CD4-positive, CD25-positive, alpha-beta regulatory T cell (primary cell): ENCODE measurements around the gene AGMO. TPM values are rescaled to one million over a fixed set of nuclear protein-coding genes. Genes with fewer than 3 reads are reported as not detected.

Experiments
- ATAC-seq, 2 donors: fragments of 150-1000 bp; cut with Tn5 transposase; one replicate each; pipeline ENCODE4 v1.10.0; 2021; ENCODE audit warnings: low read depth in 2 of 2, moderate number of reproducible peaks in 2 of 2, moderate library complexity in 1 of 2
- DNase-seq, 3 donors: peaks; one replicate each; pipeline versions ENCODE4 v3.0.0 to v3.0.0-alpha.2; 2012 to 2022; ENCODE audit warnings: mixed read lengths in 1 of 3
- H3K27ac ChIP-seq: one replicate; pipeline ENCODE4 v1.7.0; 2013; ENCODE audit warnings: mild to moderate bottlenecking, low read length; ENCODE audit not compliant: insufficient read depth, poor library complexity, severe bottlenecking
- H3K27me3 ChIP-seq: one replicate; pipeline ENCODE4 v1.7.0; 2013; ENCODE audit warnings: low read length; ENCODE audit not compliant: control insufficient read depth, insufficient read depth
- H3K36me3 ChIP-seq: one replicate; pipeline ENCODE4 v1.7.0; 2013; ENCODE audit warnings: mild to moderate bottlenecking, low read length, moderate library complexity; ENCODE audit not compliant: control insufficient read depth, insufficient read depth
- H3K4me1 ChIP-seq: 2 replicates; pipeline ENCODE4 v1.7.0; 2013; ENCODE audit warnings: mild to moderate bottlenecking, low read length; ENCODE audit not compliant: insufficient read depth, control insufficient read depth, poor library complexity, severe bottlenecking
- H3K4me3 ChIP-seq: one replicate; pipeline ENCODE4 v1.7.0; 2013; ENCODE audit warnings: low read depth, mild to moderate bottlenecking, low read length, moderate library complexity
- H3K9me3 ChIP-seq, 2 experiments: 1 replicate in 1 of 2; 2 replicates in 1 of 2; pipeline ENCODE4 v1.7.0; 2013; ENCODE audit warnings: low read length in 2 of 2, mild to moderate bottlenecking in 1 of 2, moderate library complexity in 1 of 2; ENCODE audit not compliant: control insufficient read depth in 2 of 2
- H3K27ac Mint-ChIP-seq, 3 donors: one replicate each; pipeline ENCODE4 v1.8.0; 2020 to 2022; ENCODE audit warnings: mild to moderate bottlenecking in 3 of 3, mixed read lengths in 3 of 3, moderate library complexity in 2 of 3
- H3K27me3 Mint-ChIP-seq: one replicate; pipeline ENCODE4 v1.8.0; 2022; ENCODE audit warnings: mild to moderate bottlenecking, mixed read lengths
- H3K36me3 Mint-ChIP-seq: one replicate; pipeline ENCODE4 v1.8.0; 2020; ENCODE audit warnings: mixed read lengths
- H3K4me1 Mint-ChIP-seq, 4 donors: one replicate each; pipeline ENCODE4 v1.8.0; 2020 to 2022; ENCODE audit warnings: mixed read lengths in 4 of 4, mild to moderate bottlenecking in 1 of 4
- H3K4me3 Mint-ChIP-seq, 4 donors: one replicate each; pipeline ENCODE4 v1.8.0; 2020 to 2022; ENCODE audit warnings: mild to moderate bottlenecking in 4 of 4, mixed read lengths in 4 of 4, moderate library complexity in 3 of 4
- H3K9me3 Mint-ChIP-seq, 7 donors: one replicate each; pipeline ENCODE4 v1.8.0; 2020 to 2022; ENCODE audit warnings: mixed read lengths in 7 of 7, mild to moderate bottlenecking in 3 of 7, moderate library complexity in 2 of 7
- polyA plus RNA-seq, 4 donors: library from polyadenylated mRNA; unstranded; fragments of 300-500 nt; fragmentation: Illumina TruSeq; gene quantifications; one replicate each; pipeline ENCODE4 v1.2.3, GENCODE V29; 2021
- total RNA-seq: library from RNA; stranded (reverse); gene quantifications from one replicate; pipeline ENCODE4 v1.2.3, GENCODE V29; 2022

Gene AGMO
- total and polyA plus RNA-seq, 5 donors from 2014 or later: not detected

DNA sequence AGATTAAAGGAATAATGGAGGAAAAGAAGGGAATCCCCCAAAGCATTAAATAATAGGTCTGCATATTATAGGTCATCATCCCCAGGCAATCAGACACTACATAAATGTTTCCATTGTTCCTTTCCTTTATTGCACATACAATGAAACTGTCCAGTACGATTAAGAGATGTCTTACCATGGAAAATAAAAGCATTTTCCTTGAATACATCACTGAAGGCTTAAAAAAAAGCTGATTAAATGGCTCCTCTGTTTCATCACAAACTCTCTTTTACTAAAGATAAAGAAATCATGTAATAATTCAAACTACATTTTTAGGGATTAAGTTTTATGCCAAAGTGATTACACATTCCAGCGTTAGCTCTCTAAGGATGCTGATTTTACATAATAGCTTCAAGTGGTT, 316.0 kb downstream of the AGMO start:
- Histone ChIP-seq H3K9me3 (no peaks in the 10 kb centered on the region), H3K4me3 (no peak overlapping the region), H3K36me3 (no peaks in the 10 kb centered on the region), H3K4me1 (no peaks in the 10 kb centered on the region), H3K27ac (no peak overlapping the region), H3K27me3 (no peaks in the 10 kb centered on the region)
- Mint-ChIP-seq H3K4me1 (no peaks in the 10 kb centered on the region), H3K27ac (no peak overlapping the region), H3K4me3 (no peak overlapping the region), H3K9me3 (peaks cover 0 to 20% (median 4%) of the 10 kb centered on the region in 7 donors), H3K27me3 (no peaks in the 10 kb centered on the region), H3K36me3 (no peaks in the 10 kb centered on the region)
- ATAC-seq (no peak), DNase-seq (no peak)

DNA sequence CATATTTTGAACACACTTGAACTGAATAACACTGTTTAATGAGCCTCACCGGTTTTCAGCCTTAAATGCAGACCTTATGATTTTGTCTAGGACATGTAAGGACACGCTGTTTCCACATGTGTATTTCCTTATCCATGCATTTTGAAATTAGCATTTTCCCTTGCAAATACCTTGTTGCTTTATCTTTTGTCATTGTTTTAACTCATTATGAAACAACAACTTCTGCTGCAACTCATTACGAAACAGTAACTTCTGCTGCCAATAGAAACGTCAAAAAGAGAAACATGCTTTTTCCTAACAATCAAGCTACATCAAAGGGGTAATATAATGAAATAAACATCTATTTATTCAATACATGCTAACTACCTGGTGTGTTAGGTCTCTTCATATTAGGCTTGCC, 322.0 kb downstream of the AGMO start:
- Mint-ChIP-seq H3K36me3 (no peaks in the 10 kb centered on the region), H3K27me3 (no peaks in the 10 kb centered on the region), H3K9me3 (peaks cover 0 to 29% (median 6%) of the 10 kb centered on the region in 7 donors), H3K4me3 (no peak overlapping the region), H3K27ac (no peak overlapping the region), H3K4me1 (no peaks in the 10 kb centered on the region)
- DNase-seq (no peak), ATAC-seq (no peak)
- Histone ChIP-seq H3K27me3 (no peaks in the 10 kb centered on the region), H3K9me3 (peaks cover 0 to 2% of the 10 kb centered on the region in 2 experiments), H3K27ac (no peak overlapping the region), H3K4me1 (no peaks in the 10 kb centered on the region), H3K36me3 (no peaks in the 10 kb centered on the region), H3K4me3 (no peak overlapping the region)

DNA sequence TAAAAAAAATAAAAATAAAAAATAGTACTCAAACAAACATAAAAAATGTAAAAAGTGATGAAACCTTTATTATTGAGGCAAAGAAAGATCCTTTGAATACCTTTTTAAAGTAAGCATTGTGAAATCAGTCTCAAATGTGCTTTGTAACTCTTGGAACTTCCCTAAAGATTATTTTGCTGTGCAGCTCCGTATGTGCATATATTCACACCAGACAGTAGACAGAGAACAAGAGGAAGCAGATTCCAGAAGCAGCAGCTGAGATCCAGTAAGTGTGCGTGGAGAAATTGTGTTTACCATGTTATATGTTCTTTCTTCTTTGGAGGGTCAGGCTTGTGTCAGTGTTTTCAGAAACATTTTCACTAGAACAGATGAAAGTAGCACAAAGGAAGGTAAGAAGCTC, 324.9 kb downstream of the AGMO start:
- peaks cover 0 to 5% (median 0%) of the 10 kb centered on the region in 4 donors for H3K4me1 Mint-ChIP-seq
- H3K9me3 Mint-ChIP-seq: peaks cover 7 to 33% (median 10%) of the 10 kb centered on the region in 7 donors
- Histone ChIP-seq H3K27ac (no peak overlapping the region), H3K4me1 (no peaks in the 10 kb centered on the region), H3K9me3 (peaks cover 0 to 2% of the 10 kb centered on the region in 2 experiments), H3K27me3 (no peaks in the 10 kb centered on the region), H3K4me3 (no peak overlapping the region), H3K36me3 (no peaks in the 10 kb centered on the region)
- no peak overlapping the region for H3K27ac Mint-ChIP-seq
- no peak for ATAC-seq
- H3K36me3 Mint-ChIP-seq: no peaks in the 10 kb centered on the region
- no peaks in the 10 kb centered on the region for H3K27me3 Mint-ChIP-seq
- H3K4me3 Mint-ChIP-seq: no peak overlapping the region
- no peak for DNase-seq

DNA sequence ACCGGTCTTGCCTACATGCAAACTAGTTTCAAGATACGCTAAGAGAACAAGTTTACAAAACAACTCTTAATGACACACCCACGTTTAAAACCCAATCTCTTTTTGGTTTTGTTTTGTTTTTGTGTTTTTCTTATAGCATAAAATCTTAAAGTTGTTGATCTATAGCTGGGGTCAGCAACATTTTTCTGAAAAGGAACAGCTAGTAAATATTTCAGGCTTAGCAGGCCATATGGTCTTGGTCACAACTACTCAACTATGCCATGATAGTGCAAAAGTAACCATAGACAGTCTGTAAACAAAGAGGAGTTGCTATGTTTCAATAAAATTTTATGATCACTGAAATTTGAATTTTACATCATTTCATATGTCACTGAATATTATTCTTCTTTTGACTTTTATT, 327.4 kb downstream of the AGMO start:
- H3K36me3 ChIP-seq: no peaks in the 10 kb centered on the region
- no peaks in the 10 kb centered on the region for H3K27me3 Mint-ChIP-seq

DNA sequence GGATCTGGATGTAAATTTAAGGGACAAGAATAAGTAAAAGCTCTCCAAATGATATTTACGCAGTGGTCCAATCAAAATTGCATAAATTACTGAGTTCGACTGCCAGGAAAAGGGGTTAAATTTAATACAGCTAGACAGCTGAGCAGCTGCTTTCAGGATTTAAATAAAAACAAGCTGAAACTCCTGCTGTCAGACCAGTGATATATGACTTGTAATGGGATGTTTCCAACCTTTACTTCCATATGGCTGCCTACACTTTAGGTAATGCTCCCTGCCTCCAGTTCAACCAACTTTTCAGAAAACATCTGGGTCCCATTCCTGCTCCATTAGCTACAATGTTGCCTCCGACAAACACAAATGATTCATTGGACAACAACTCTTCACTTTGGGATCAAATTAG, 333.0 kb downstream of the AGMO start:
- Mint-ChIP-seq H3K36me3 (no peaks in the 10 kb centered on the region), H3K27ac (no peak overlapping the region), H3K27me3 (no peaks in the 10 kb centered on the region), H3K9me3 (peaks cover 8 to 33% (median 15%) of the 10 kb centered on the region in 7 donors), H3K4me1 (no peaks in the 10 kb centered on the region), H3K4me3 (no peak overlapping the region)
- DNase-seq: no peak
- no peak overlapping the region for H3K27ac ChIP-seq
- H3K27me3 ChIP-seq: no peaks in the 10 kb centered on the region
- H3K36me3 ChIP-seq: no peaks in the 10 kb centered on the region
- peaks cover 2 to 6% of the 10 kb centered on the region in 2 experiments for H3K9me3 ChIP-seq
- H3K4me1 ChIP-seq: no peaks in the 10 kb centered on the region
- H3K4me3 ChIP-seq: no peak overlapping the region
- ATAC-seq: no peak

More for the DNA sequence above, 327.4 kb downstream of the AGMO start:
- H3K9me3 Mint-ChIP-seq: peaks cover 7 to 38% (median 16%) of the 10 kb centered on the region in 7 donors
- no peak overlapping the region for H3K4me3 Mint-ChIP-seq
- Histone ChIP-seq H3K27me3 (no peaks in the 10 kb centered on the region), H3K27ac (no peak overlapping the region), H3K9me3 (peaks cover 0 to 4% of the 10 kb centered on the region in 2 experiments), H3K4me1 (no peaks in the 10 kb centered on the region), H3K4me3 (no peak overlapping the region)
- no peak overlapping the region for H3K27ac Mint-ChIP-seq
- DNase-seq: no peak
- no peak for ATAC-seq
- peaks cover 0 to 5% (median 0%) of the 10 kb centered on the region in 4 donors for H3K4me1 Mint-ChIP-seq
- H3K36me3 Mint-ChIP-seq: no peaks in the 10 kb centered on the region

DNA sequence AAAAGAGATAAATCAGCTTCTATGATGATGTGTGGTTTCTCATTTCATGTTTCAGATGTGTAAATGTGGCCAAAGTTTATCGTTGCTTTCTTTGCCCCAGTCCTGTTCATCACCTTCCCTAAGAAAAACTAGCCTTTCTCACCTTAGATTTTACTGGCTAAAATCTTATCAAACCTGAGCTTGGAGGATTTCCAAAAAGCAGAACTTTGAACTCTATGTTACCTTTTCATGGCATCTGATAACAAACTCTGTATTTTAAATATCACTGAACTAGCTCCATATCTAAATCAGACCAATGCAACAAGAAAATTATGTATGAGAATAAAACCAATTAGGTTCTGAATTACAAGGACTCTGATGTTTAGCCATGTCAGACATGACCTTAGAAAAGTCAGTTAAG, 335.8 kb downstream of the AGMO start:
- H3K27me3 ChIP-seq: no peaks in the 10 kb centered on the region
- no peaks in the 10 kb centered on the region for H3K4me1 ChIP-seq
- Mint-ChIP-seq H3K27ac (no peak overlapping the region), H3K27me3 (no peaks in the 10 kb centered on the region), H3K36me3 (no peaks in the 10 kb centered on the region), H3K4me3 (no peak overlapping the region), H3K9me3 (peaks cover 2 to 24% (median 12%) of the 10 kb centered on the region in 7 donors), H3K4me1 (no peaks in the 10 kb centered on the region)
- ATAC-seq (no peak), DNase-seq (no peak)
- no peak overlapping the region for H3K27ac ChIP-seq
- H3K4me3 ChIP-seq: no peak overlapping the region
- no peaks in the 10 kb centered on the region for H3K36me3 ChIP-seq
- peaks cover 0 to 6% of the 10 kb centered on the region in 2 experiments for H3K9me3 ChIP-seq

DNA sequence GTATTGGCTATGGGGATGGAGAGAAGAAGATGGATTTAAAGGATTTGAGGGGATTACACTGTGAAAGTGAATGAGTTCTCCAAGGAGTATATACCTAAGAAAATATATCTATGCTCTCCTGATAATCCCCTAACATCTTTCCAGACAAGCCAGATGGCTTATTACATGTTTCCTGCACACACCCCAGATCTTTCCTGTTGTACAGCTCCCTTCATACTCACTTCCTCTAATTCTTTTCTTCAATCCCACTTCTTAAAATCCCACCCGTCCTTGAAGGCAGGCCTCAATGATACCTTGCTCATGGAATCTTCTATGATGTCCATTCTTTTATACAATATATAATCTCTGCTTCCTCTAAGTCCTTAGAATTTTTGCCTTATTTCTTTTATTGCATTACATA, 342.1 kb downstream of the AGMO start:
- Mint-ChIP-seq H3K36me3 (no peaks in the 10 kb centered on the region), H3K27me3 (no peaks in the 10 kb centered on the region), H3K9me3 (peaks cover 0 to 6% (median 1%) of the 10 kb centered on the region in 7 donors), H3K27ac (no peak overlapping the region), H3K4me3 (no peak overlapping the region), H3K4me1 (no peaks in the 10 kb centered on the region)
- ATAC-seq (no peak), DNase-seq (no peak)
- no peaks in the 10 kb centered on the region for H3K4me1 ChIP-seq
- H3K4me3 ChIP-seq: no peak overlapping the region
- H3K9me3 ChIP-seq: no peaks in the 10 kb centered on the region
- H3K27ac ChIP-seq: no peak overlapping the region
- H3K27me3 ChIP-seq: no peaks in the 10 kb centered on the region
- no peaks in the 10 kb centered on the region for H3K36me3 ChIP-seq

DNA sequence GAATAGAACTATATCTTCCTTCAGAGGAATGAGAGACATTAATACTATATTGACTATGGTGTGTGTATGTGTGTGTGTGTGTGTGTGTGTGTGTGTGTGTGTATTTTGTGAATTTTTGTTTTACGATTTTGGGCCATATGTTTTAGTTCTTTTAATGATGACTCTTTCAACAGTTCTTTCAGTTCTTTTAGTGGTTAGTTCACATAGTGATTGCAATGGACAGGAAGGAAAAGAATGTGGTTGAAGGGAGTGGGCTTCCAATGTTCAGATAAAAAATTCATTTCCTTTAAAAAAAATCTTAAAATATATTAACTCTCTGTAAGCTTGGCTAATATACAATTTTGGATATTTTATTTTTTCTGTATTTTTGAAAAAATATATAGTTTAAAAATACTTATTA, 343.6 kb downstream of the AGMO start:
- H3K9me3 Mint-ChIP-seq: peaks cover 0 to 10% (median 2%) of the 10 kb centered on the region in 7 donors
- no peaks in the 10 kb centered on the region for H3K36me3 Mint-ChIP-seq
- H3K4me3 ChIP-seq: no peak overlapping the region
- no peaks in the 10 kb centered on the region for H3K27me3 ChIP-seq
- H3K4me3 Mint-ChIP-seq: no peak overlapping the region
- H3K27ac Mint-ChIP-seq: no peak overlapping the region
- H3K27me3 Mint-ChIP-seq: no peaks in the 10 kb centered on the region
- H3K9me3 ChIP-seq: no peaks in the 10 kb centered on the region
- H3K4me1 Mint-ChIP-seq: no peaks in the 10 kb centered on the region
- no peak overlapping the region for H3K27ac ChIP-seq
- H3K4me1 ChIP-seq: no peaks in the 10 kb centered on the region
- DNase-seq: no peak
- no peaks in the 10 kb centered on the region for H3K36me3 ChIP-seq
- no peak for ATAC-seq
